Muscle layer of colon (tissue), 2 donors: Measurements from ENCODE around the gene MSL3B.

Experiments
- H3K27ac ChIP-seq: one replicate; pipeline ENCODE4 v1.7.0; 2013; ENCODE audit warnings: low read depth, mild to moderate bottlenecking, low read length, moderate library complexity
- H3K27me3 ChIP-seq, 2 donors: one replicate each; pipeline ENCODE4 v1.7.0; 2013; ENCODE audit warnings: low read length in 2 of 2, mild to moderate bottlenecking in 2 of 2; ENCODE audit not compliant: insufficient read depth in 2 of 2, control insufficient read depth in 1 of 2
- H3K36me3 ChIP-seq: one replicate; pipeline ENCODE4 v1.7.0; 2013; ENCODE audit warnings: mild to moderate bottlenecking, low read length; ENCODE audit not compliant: insufficient read depth
- H3K4me1 ChIP-seq: one replicate; pipeline ENCODE4 v1.7.0; 2013; ENCODE audit warnings: mild to moderate bottlenecking, low read length; ENCODE audit not compliant: insufficient read depth
- H3K4me3 ChIP-seq, 2 donors: one replicate each; pipeline ENCODE4 v1.7.0; 2013; ENCODE audit warnings: low read length in 2 of 2, low read depth in 1 of 2, mild to moderate bottlenecking in 1 of 2, moderate library complexity in 1 of 2
- H3K9ac ChIP-seq: one replicate; pipeline ENCODE4 v1.7.0; 2013; ENCODE audit warnings: low read length
- H3K9me3 ChIP-seq: one replicate; pipeline ENCODE4 v1.7.0; 2013; ENCODE audit warnings: mild to moderate bottlenecking, low read length
- donor health status: abdominal sarcoma.
- donor health status: Adenocarcinoma of cecum.

Gene MSL3B

DNA sequence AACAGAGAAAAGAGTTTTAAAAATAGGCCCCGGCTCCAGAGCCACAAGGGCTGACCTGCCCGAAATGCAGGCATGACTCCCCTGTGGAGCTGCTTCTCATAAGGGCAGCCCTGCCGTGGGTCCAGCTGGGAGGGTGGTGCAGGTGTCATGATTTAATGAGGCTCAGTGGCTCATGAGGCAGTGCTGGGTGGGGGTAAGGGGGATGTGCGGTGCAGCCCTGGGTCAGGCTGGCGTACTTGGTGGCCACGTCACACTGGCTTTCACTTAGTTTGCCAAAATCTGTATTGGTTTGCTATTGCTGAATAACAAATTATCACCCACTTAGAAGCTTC, 47.4 kb downstream of the MSL3B start:
- Histone ChIP-seq H3K36me3 (no peaks in the 10 kb centered on the region), H3K4me1 (no peaks in the 10 kb centered on the region), H3K9me3 (no peaks in the 10 kb centered on the region), H3K27ac (no peak overlapping the region), H3K4me3 (no peak overlapping the region), H3K9ac (no peak overlapping the region), H3K27me3 (no peaks in the 10 kb centered on the region)

DNA sequence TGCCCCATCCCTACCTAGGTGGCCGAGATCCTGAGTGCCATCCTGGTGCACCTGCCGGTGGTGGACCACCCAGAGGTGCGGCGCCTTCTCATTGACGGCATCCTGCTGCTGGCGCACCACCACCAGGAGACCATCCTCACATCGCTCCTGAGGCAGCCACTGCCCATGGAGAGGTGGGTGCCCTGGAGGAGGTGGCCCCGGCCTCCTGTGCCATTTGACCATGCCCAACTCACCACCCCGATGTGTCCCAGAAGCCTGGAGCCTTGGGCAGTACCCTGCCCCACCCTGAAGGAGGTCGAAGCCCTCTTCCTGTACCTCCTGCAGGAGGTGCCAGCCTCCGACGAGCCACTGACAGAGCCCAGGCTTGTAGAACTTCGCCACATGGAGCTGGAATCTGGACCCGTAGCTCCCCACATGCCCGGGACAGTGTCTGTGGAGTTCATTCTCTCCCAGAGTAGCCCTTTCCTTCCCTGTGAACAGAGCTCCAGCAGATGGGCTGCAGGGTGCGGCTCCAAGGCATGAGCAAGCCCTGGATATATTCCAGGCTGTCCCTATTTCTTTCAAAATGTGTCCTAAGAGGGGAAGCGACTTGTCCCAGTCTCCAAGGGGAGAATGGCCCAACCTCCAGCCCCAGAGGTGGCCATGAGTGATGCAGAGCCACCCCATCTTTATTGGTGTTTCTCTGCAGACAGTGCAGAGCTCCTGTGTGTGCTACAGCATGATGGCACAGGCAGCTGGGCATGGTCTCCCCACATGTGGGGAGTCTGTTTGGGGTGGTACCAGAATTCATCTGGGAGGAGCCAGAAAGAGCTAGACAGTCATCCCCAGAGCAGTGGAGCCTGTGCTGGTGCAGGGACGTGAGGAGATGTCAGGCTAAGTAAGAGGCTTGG, 48.1 kb downstream of the MSL3B start:
- no peak overlapping the region for H3K27ac ChIP-seq
- H3K4me3 ChIP-seq, result no peak overlapping the region
- H3K9ac ChIP-seq, result no peak overlapping the region
- no peaks in the 10 kb centered on the region for H3K4me1 ChIP-seq
- H3K27me3 ChIP-seq, result no peaks in the 10 kb centered on the region
- no peaks in the 10 kb centered on the region for H3K36me3 ChIP-seq
- no peaks in the 10 kb centered on the region for H3K9me3 ChIP-seq

- no peaks in the 10 kb centered on the region for H3K36me3 ChIP-seq
- H3K27ac ChIP-seq, result no peak overlapping the region
- H3K9me3 ChIP-seq, result no peaks in the 10 kb centered on the region
- H3K4me1 ChIP-seq, result no peaks in the 10 kb centered on the region
- no peak overlapping the region for H3K4me3 ChIP-seq
- no peak overlapping the region for H3K9ac ChIP-seq
- no peaks in the 10 kb centered on the region for H3K27me3 ChIP-seq
These were observed 49.3 kb downstream of the MSL3B start for GRCh38 chr2:233818639-233819621.

- no peaks in the 10 kb centered on the region for H3K4me1 ChIP-seq
- H3K9me3 ChIP-seq, result no peaks in the 10 kb centered on the region
- no peaks in the 10 kb centered on the region for H3K27me3 ChIP-seq
- H3K27ac ChIP-seq, result no peak overlapping the region
- no peak overlapping the region for H3K9ac ChIP-seq
- H3K4me3 ChIP-seq, result no peak overlapping the region
- no peaks in the 10 kb centered on the region for H3K36me3 ChIP-seq
These were observed 50.1 kb downstream of the MSL3B start for GRCh38 chr2:233817995-233818638.

DNA sequence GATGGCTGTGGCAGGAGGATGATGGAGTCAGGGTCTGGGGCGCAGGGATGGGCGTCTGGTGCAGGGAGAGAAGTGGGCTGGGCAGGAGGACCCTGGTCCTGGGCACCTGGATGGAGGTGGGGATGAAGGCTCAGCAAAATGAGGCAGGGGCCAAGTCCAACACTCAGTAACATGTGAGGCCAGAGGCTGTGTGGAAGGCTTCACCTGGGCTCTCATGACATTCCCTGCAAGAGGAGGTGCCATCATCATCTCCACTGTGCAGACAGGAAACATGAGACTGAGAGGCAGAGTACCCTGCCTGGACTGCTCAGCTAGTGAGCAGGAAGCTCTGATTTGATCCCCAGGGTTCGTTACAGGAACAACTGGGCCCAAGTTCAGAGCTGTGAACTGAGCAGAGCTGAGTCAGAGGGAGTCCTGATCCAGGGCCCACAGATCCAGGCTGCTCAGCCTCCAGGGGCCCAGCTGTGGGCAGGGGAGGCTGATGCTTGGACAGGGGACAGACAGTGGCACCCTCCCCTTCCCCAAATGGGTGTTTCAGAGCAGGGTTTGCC, 50.8 kb downstream of the MSL3B start:
- Histone ChIP-seq H3K36me3 (no peaks in the 10 kb centered on the region), H3K27me3 (no peaks in the 10 kb centered on the region), H3K4me3 (no peak overlapping the region), H3K9me3 (no peaks in the 10 kb centered on the region), H3K9ac (no peak overlapping the region), H3K4me1 (no peaks in the 10 kb centered on the region), H3K27ac (no peak overlapping the region)

DNA sequence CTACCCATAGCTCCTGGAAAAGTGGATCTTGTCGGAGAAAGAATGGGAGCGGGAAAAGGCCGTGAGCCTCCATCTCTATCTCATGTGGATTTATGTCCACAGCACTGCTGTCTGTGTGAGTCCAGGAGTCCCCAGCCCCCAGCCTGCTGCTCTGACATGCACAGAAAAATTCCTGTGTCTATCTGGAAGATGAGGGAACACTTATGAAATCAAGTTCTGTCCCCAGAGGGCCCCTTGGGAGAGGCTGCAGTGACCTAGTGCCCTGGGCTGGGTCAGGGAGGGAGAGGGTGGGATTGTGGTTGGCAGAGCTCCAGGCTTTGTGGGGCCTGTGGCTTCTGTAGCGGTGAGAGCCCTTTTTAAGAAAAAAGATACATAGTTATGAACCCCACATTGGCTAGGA, 51.4 kb downstream of the MSL3B start:
- Histone ChIP-seq H3K27ac (no peak overlapping the region), H3K36me3 (no peaks in the 10 kb centered on the region), H3K9me3 (no peaks in the 10 kb centered on the region), H3K27me3 (no peaks in the 10 kb centered on the region), H3K9ac (no peak overlapping the region), H3K4me1 (no peaks in the 10 kb centered on the region), H3K4me3 (no peak overlapping the region)

- H3K27me3 ChIP-seq, result no peaks in the 10 kb centered on the region
- H3K9ac ChIP-seq, result no peak overlapping the region
- H3K4me3 ChIP-seq, result no peak overlapping the region
- H3K4me1 ChIP-seq, result no peaks in the 10 kb centered on the region
- no peak overlapping the region for H3K27ac ChIP-seq
- no peaks in the 10 kb centered on the region for H3K36me3 ChIP-seq
- H3K9me3 ChIP-seq, result no peaks in the 10 kb centered on the region
These were observed 51.9 kb downstream of the MSL3B start for GRCh38 chr2:233816334-233816733.

- H3K27me3 ChIP-seq, result no peaks in the 10 kb centered on the region
- no peaks in the 10 kb centered on the region for H3K36me3 ChIP-seq
- no peak overlapping the region for H3K4me3 ChIP-seq
These were observed 52.3 kb downstream of the MSL3B start for GRCh38 chr2:233815861-233816260.

More at GRCh38 chr2:233815861-233816260, 52.3 kb downstream of the MSL3B start:
- Histone ChIP-seq H3K9me3 (no peaks in the 10 kb centered on the region), H3K4me1 (no peaks in the 10 kb centered on the region), H3K9ac (no peak overlapping the region), H3K27ac (no peak overlapping the region)
